Activated CD4-positive, CD25-positive, alpha-beta regulatory T cell treated with anti-CD3 and anti-CD28 coated beads, Interleukin-2, amount 50 U/mL, for 16 hours (primary cell): ENCODE results near the gene SHBG.
"Not testable (repeated sequence)": the region's sequence is repeated elsewhere in the genome, so short reads cannot be mapped to it uniquely, and the experiment has no call there.

Experiments used
- DNase-seq: peaks from one replicate; pipeline ENCODE4 v3.0.0-alpha.2; 2020; ENCODE audit warnings: low read depth, low spot score

SHBG gene

GRCh38 chr17:7611635-7612293, 18.2 kb upstream of the SHBG start:
- DNase-seq: no peak

- DNase-seq: no peak
These were observed 17.7 kb upstream of the SHBG start for GRCh38 chr17:7612294-7612640.

GRCh38 chr17:7613769-7614424, 16.0 kb upstream of the SHBG start:
- no peak for DNase-seq

GRCh38 chr17:7614425-7615264, 15.3 kb upstream of the SHBG start, which contains the start of gene FXR2:
Gene FXR2, minus strand, starts transcription at chr17:7614897. Its CDS starts 365 bp downstream, at chr17:7614532.
- peak; percentile 99 for DNase-seq

GRCh38 chr17:7615265-7615747, 14.6 kb upstream of the SHBG start:
- no peak for DNase-seq

GRCh38 chr17:7618608-7619007, 11.3 kb upstream of the SHBG start:
- DNase-seq: no peak

- DNase-seq: no peak
These were observed 9.1 kb upstream of the SHBG start for GRCh38 chr17:7620835-7621234.

GRCh38 chr17:7623661-7624060, 6.3 kb upstream of the SHBG start:
- DNase-seq: no peak

GRCh38 chr17:7625749-7626148, 4.2 kb upstream of the SHBG start:
- not testable (repeated sequence) for DNase-seq

- DNase-seq: no peak
These were observed 3.6 kb upstream of the SHBG start for GRCh38 chr17:7626307-7626706.

- DNase-seq: no peak
These were observed 3.0 kb upstream of the SHBG start for GRCh38 chr17:7626956-7627249.

GRCh38 chr17:7627250-7628121, 2.4 kb upstream of the SHBG start, which contains the start of gene SAT2:
Gene SAT2, minus strand, starts transcription at chr17:7627821. Its CDS starts 186 bp downstream, at chr17:7627635.
- peak; percentile 69 for DNase-seq

GRCh38 chr17:7631398-7632380, 1.8 kb downstream of the SHBG start:
- no peak for DNase-seq

- no peak for DNase-seq
These were observed 2.6 kb downstream of the SHBG start for GRCh38 chr17:7632492-7632894.

GRCh38 chr17:7633093-7633492, 3.2 kb downstream of the SHBG start:
- no peak for DNase-seq

GRCh38 chr17:7634384-7634783, 4.4 kb downstream of the SHBG start:
- DNase-seq: no peak

GRCh38 chr17:7636163-7636562, 6.2 kb downstream of the SHBG start:
- no peak for DNase-seq

GRCh38 chr17:7640783-7641182, 10.8 kb downstream of the SHBG start:
- no peak for DNase-seq

- DNase-seq: not testable (repeated sequence)
These were observed 11.7 kb downstream of the SHBG start for GRCh38 chr17:7641635-7642034.

GRCh38 chr17:7644775-7645174, 14.8 kb downstream of the SHBG start:
- DNase-seq: no peak
